PC-3 (cell line): ENCODE data around the gene SBK1. TPM values are rescaled to one million over a fixed set of nuclear protein-coding genes. Genes with fewer than 3 reads are reported as not detected.

ENCODE experiments used
- ATAC-seq: fragments of 200-7000 bp; cut with Tn5 transposase; 2 replicates; pipeline ENCODE4 v1.9.1; 2020; ENCODE audit warnings: mild to moderate bottlenecking, moderate library complexity
- BruUV-seq: library from RNA; stranded (reverse); fragments of 400-500 nt; replicated peaks from 2 replicates; lab custom pipeline; 2021; lab: Mats Ljungman, UMichigan
- CTCF ChIA-PET: fragments of 300-600 bp; sonication (Branson Sonifier 250); formaldehyde crosslinking; loops from one replicate; lab custom pipeline; 2022; ENCODE audit warnings: antibody characterized with exemption; lab: Charles Lee
- POLR2A ChIA-PET: fragments of 300-600 bp; sonication (Branson Sonifier 250); formaldehyde crosslinking; loops from one replicate; lab custom pipeline; 2022; ENCODE audit warnings: antibody characterized with exemption; ENCODE audit not compliant: unreplicated experiment; lab: Charles Lee
- DNase-seq: peaks from one replicate; pipeline ENCODE4 v3.0.0-alpha.2; 2015
- H2AFZ ChIP-seq: fragments of 300-600 bp; sonication (generic); 2 replicates; pipeline ENCODE4 v1.6.0; 2016; ENCODE audit warnings: antibody characterized with exemption, low read length
- H3F3A ChIP-seq: fragments of 300-600 bp; sonication (generic); one replicate; pipeline ENCODE4 v1.6.0; 2017; ENCODE audit warnings: antibody characterized with exemption, low read length, control low read depth, mild to moderate bottlenecking; ENCODE audit not compliant: unreplicated experiment
- H3K27ac ChIP-seq: fragments of 300-600 bp; sonication (generic); 2 replicates; pipeline ENCODE4 v1.5.1; 2016; ENCODE audit warnings: mild to moderate bottlenecking, low read length
- H3K27me3 ChIP-seq: fragments of 300-600 bp; sonication (generic); 2 replicates; pipeline ENCODE4 v1.6.1; 2016; ENCODE audit warnings: low read length, mixed read lengths
- H3K36me3 ChIP-seq: fragments of 300-600 bp; sonication (generic); 2 replicates; pipeline ENCODE4 v1.6.1; 2016; ENCODE audit warnings: low read depth, mixed run types, low read length, mixed read lengths
- H3K4me1 ChIP-seq: fragments of 300-600 bp; sonication (generic); 2 replicates; pipeline ENCODE4 v1.5.1; 2016; ENCODE audit warnings: low read length; ENCODE audit not compliant: insufficient read depth
- H3K4me2 ChIP-seq: fragments of 300-600 bp; sonication (generic); 2 replicates; pipeline ENCODE4 v1.6.0; 2016; ENCODE audit warnings: low read length
- H3K4me3 ChIP-seq: fragments of 300-600 bp; sonication (generic); 2 replicates; pipeline ENCODE4 v1.5.1; 2016; ENCODE audit warnings: mild to moderate bottlenecking, low read length, mixed read lengths
- H3K79me2 ChIP-seq: fragments of 300-600 bp; sonication (generic); 2 replicates; pipeline ENCODE4 v1.6.1; 2017; ENCODE audit warnings: low read length, mixed read lengths
- H3K9ac ChIP-seq: fragments of 300-600 bp; sonication (generic); 2 replicates; pipeline ENCODE4 v1.6.0; 2016; ENCODE audit warnings: mild to moderate bottlenecking, low read length
- H3K9me2 ChIP-seq: fragments of 300-600 bp; sonication (generic); replicated peaks from 2 replicates; pipeline ENCODE4 v1.6.1; 2016; ENCODE audit warnings: mixed run types, low read length, mixed read lengths
- H3K9me3 ChIP-seq: fragments of 300-600 bp; sonication (generic); 2 replicates; pipeline ENCODE4 v1.6.1; 2016; ENCODE audit warnings: low read length, mixed read lengths
- H4K20me1 ChIP-seq: fragments of 300-600 bp; sonication (generic); 2 replicates; pipeline ENCODE4 v1.6.1; 2016; ENCODE audit warnings: low read length, mixed read lengths
- CTCF ChIP-seq: fragments of 300-600 bp; sonication (generic); conservative IDR thresholded peaks from 2 replicates; pipeline ENCODE4 v1.5.1; 2017; ENCODE audit warnings: antibody characterized with exemption, low read depth, mild to moderate bottlenecking, low read length
- EZH2 ChIP-seq: fragments of 300-600 bp; sonication (generic); IDR thresholded peaks from one replicate; pipeline ENCODE4 v1.6.1; 2017; ENCODE audit warnings: antibody characterized with exemption, mild to moderate bottlenecking, low read length; ENCODE audit not compliant: unreplicated experiment
- EZH2phosphoT487 ChIP-seq: fragments of 300-600 bp; sonication (generic); IDR thresholded peaks from 2 replicates; pipeline ENCODE4 v1.6.1; 2018; ENCODE audit warnings: mild to moderate bottlenecking, antibody characterized with exemption, low read length, borderline replicate concordance
- intact Hi-C: fragments of 100-400 bp; cut with micrococcal nuclease; formaldehyde crosslinking; loops from 2 replicates; pipeline ENCODE4 v1.9.0; 2023
- total RNA-seq: library from RNA; depleted of rRNA; stranded (reverse); fragments of >200 nt; gene quantifications from 2 replicates; pipeline ENCODE4 v1.2.3, GENCODE V29; 2014

The SBK1 gene
- total RNA-seq, 1 experiment from 2014 or later: 0.95 TPM

GRCh38 chr16:28254158-28254557 is 38.2 kb upstream of the SBK1 start:
- no peak overlapping the region for H3K9ac ChIP-seq
- no peaks in the 10 kb centered on the region for H4K20me1 ChIP-seq
- TF ChIP-seq EZH2phosphoT487: no peak
- TF ChIP-seq CTCF: no peak
- TF ChIP-seq EZH2: no peak
- H3K27ac ChIP-seq: no peak overlapping the region
- ATAC-seq (no peak), DNase-seq (no peak)
- no peaks in the 10 kb centered on the region for H3K4me1 ChIP-seq
- no peaks in the 10 kb centered on the region for H3K9me2 ChIP-seq
- intact Hi-C loops: no loop called here
- no peaks in the 10 kb centered on the region for H3K79me2 ChIP-seq
- BruUV-seq: no TSS peak
- H3K9me3 ChIP-seq: no peaks in the 10 kb centered on the region
- no peak overlapping the region for H3K4me2 ChIP-seq
- ChIA-PET CTCF (no interaction called here), POLR2A (no interaction called here)
- no peak overlapping the region for H2AFZ ChIP-seq
- H3F3A ChIP-seq: no peaks in the 10 kb centered on the region
- H3K36me3 ChIP-seq: no peaks in the 10 kb centered on the region
- H3K4me3 ChIP-seq: no peak overlapping the region
- no peaks in the 10 kb centered on the region; the same call in 1 of the 2 replicates for H3K27me3 ChIP-seq

- DNase-seq: no peak
- Histone ChIP-seq H3K27ac (no peak overlapping the region), H3F3A (no peaks in the 10 kb centered on the region), H4K20me1 (no peaks in the 10 kb centered on the region), H3K79me2 (no peaks in the 10 kb centered on the region), H3K9ac (no peak overlapping the region), H3K4me3 (no peak overlapping the region), H3K9me2 (no peaks in the 10 kb centered on the region), H2AFZ (no peak overlapping the region), H3K27me3 (no peaks in the 10 kb centered on the region; the same call in 1 of the 2 replicates), H3K9me3 (no peaks in the 10 kb centered on the region), H3K4me1 (no peaks in the 10 kb centered on the region), H3K36me3 (no peaks in the 10 kb centered on the region), H3K4me2 (no peak overlapping the region)
- no TSS peak for BruUV-seq
- intact Hi-C loops: no loop called here
- ChIA-PET POLR2A (interaction anchor here (0.6 kb wide), 1 partner anchor 9 kb away, joined by 3 read pairs; no protein-coding TSS in a partner anchor), CTCF (no interaction called here)
- no peak for TF ChIP-seq EZH2phosphoT487
- TF ChIP-seq EZH2: no peak
- no peak for TF ChIP-seq CTCF
- no peak for ATAC-seq
Observed at GRCh38 chr16:28255838-28256237, 36.5 kb upstream of the SBK1 start.

GRCh38 chr16:28257256-28257655 is 35.1 kb upstream of the SBK1 start:
- Histone ChIP-seq H3K4me2 (no peak overlapping the region), H3K4me3 (no peak overlapping the region), H3K9me3 (no peaks in the 10 kb centered on the region), H3K27ac (no peak overlapping the region), H3K9ac (no peak overlapping the region), H3K9me2 (no peaks in the 10 kb centered on the region), H3K79me2 (no peaks in the 10 kb centered on the region), H3K4me1 (no peaks in the 10 kb centered on the region), H2AFZ (no peak overlapping the region), H4K20me1 (no peaks in the 10 kb centered on the region), H3K36me3 (no peaks in the 10 kb centered on the region), H3F3A (no peaks in the 10 kb centered on the region), H3K27me3 (no peaks in the 10 kb centered on the region; the same call in 1 of the 2 replicates)
- no peak for DNase-seq
- CTCF ChIA-PET: no interaction called here
- intact Hi-C loops: no loop called here
- no TSS peak for BruUV-seq
- POLR2A ChIA-PET: no interaction called here
- no peak for TF ChIP-seq CTCF
- TF ChIP-seq EZH2phosphoT487: no peak
- TF ChIP-seq EZH2: no peak
- no peak for ATAC-seq
